Calu3 (cell line): ENCODE results near the gene ENO2. TPM values are rescaled to one million over a fixed set of nuclear protein-coding genes. Genes with fewer than 3 reads are reported as not detected.
A peak's percentile ranks its signal among the peaks of the same experiment; 100 is the strongest.

Source experiments
- BruUV-seq: library from RNA; stranded (reverse); fragments of 400-500 nt; replicated peaks from 2 replicates; lab custom pipeline; 2021; lab: Mats Ljungman, UMichigan
- CTCF ChIA-PET: fragments of 300-600 bp; sonication (Branson Sonifier 250); formaldehyde crosslinking; loops from one replicate; lab custom pipeline; 2022; ENCODE audit warnings: antibody characterized with exemption; lab: Charles Lee
- DNase-seq: peaks from one replicate; pipeline ENCODE4 v3.0.0; 2022
- H3K27ac Mint-ChIP-seq: one replicate; pipeline ENCODE4 v1.8.0; 2022; ENCODE audit warnings: mixed read lengths; ENCODE audit not compliant: unreplicated experiment
- H3K27me3 Mint-ChIP-seq: one replicate; pipeline ENCODE4 v1.8.0; 2022; ENCODE audit warnings: mixed read lengths; ENCODE audit not compliant: unreplicated experiment
- H3K36me3 Mint-ChIP-seq: one replicate; pipeline ENCODE4 v1.8.0; 2022; ENCODE audit warnings: mild to moderate bottlenecking, moderate library complexity, mixed read lengths; ENCODE audit not compliant: insufficient read depth, unreplicated experiment
- H3K4me1 Mint-ChIP-seq: one replicate; pipeline ENCODE4 v1.8.0; 2022; ENCODE audit warnings: mild to moderate bottlenecking, low read depth, mixed read lengths; ENCODE audit not compliant: unreplicated experiment
- H3K4me3 Mint-ChIP-seq: one replicate; pipeline ENCODE4 v1.8.0; 2022; ENCODE audit warnings: mild to moderate bottlenecking, low read depth, moderate library complexity, mixed read lengths; ENCODE audit not compliant: unreplicated experiment
- H3K9me3 Mint-ChIP-seq: one replicate; pipeline ENCODE4 v1.8.0; 2022; ENCODE audit warnings: low read depth, mixed read lengths; ENCODE audit not compliant: unreplicated experiment
- CTCF ChIP-seq: fragments of 200-600 bp; IDR thresholded peaks from one replicate; pipeline ENCODE4 v1.8.0; 2022; ENCODE audit warnings: antibody characterized with exemption; ENCODE audit not compliant: unreplicated experiment
- intact Hi-C: fragments of 100-400 bp; cut with micrococcal nuclease; formaldehyde crosslinking; loops from one replicate; pipeline ENCODE4 v1.10.0; 2022; ENCODE audit not compliant: unreplicated experiment
- total RNA-seq: library from RNA; stranded (reverse); gene quantifications from 2 replicates; pipeline ENCODE4 v1.2.3, GENCODE V29; 2022

ENO2 gene
- total RNA-seq, 1 experiment from 2014 or later: 16.1 TPM

GRCh38 chr12:6937481-6938352 is 23.3 kb downstream of the ENO2 start:
- peak; percentile 89 for TF ChIP-seq CTCF
- Mint-ChIP-seq H3K27me3 (no peaks in the 10 kb centered on the region), H3K4me3 (peak overlapping the region; percentile 75), H3K27ac (peak overlapping the region; percentile 93), H3K36me3 (peaks cover 87% of the 10 kb centered on the region), H3K9me3 (no peaks in the 10 kb centered on the region), H3K4me1 (peaks cover 34% of the 10 kb centered on the region)
- intact Hi-C loops: no loop called here
- peak; percentile 93 for DNase-seq
- CTCF ChIA-PET: interaction anchor here (0.6 to 1.2 kb wide), 7 partner anchors 8 to 68 kb away, joined by 3 to 10 read pairs (median 4); partner anchors contain the start of gene SPSB2
- TSS peak; percentile 95 for BruUV-seq

GRCh38 chr12:6938353-6939190 is 24.2 kb downstream of the ENO2 start:
- TF ChIP-seq CTCF: no peak
- Mint-ChIP-seq H3K4me1 (peaks cover 37% of the 10 kb centered on the region), H3K27me3 (peaks cover 6% of the 10 kb centered on the region), H3K36me3 (peaks cover 92% of the 10 kb centered on the region), H3K27ac (peak overlapping the region; percentile 93), H3K4me3 (peak overlapping the region; percentile 75), H3K9me3 (no peaks in the 10 kb centered on the region)
- TSS peak; percentile 10 for BruUV-seq
- CTCF ChIA-PET: interaction anchor here (0.6 to 1.2 kb wide), 6 partner anchors 10 to 69 kb away, joined by 3 to 10 read pairs (median 6); no protein-coding TSS in a partner anchor
- no peak for DNase-seq
- intact Hi-C loops: no loop called here

- Mint-ChIP-seq H3K4me1 (peaks cover 37% of the 10 kb centered on the region), H3K9me3 (no peaks in the 10 kb centered on the region), H3K36me3 (peaks cover 96% of the 10 kb centered on the region), H3K4me3 (peak overlapping the region; percentile 75), H3K27ac (peak overlapping the region; percentile 93), H3K27me3 (peaks cover 12% of the 10 kb centered on the region)
- CTCF ChIA-PET: interaction anchor here (0.6 kb wide), 1 partner anchor 59 kb away, joined by 3 read pairs; no protein-coding TSS in a partner anchor
- no TSS peak for BruUV-seq
- no peak for DNase-seq
- intact Hi-C loops: no loop called here
- TF ChIP-seq CTCF: no peak
Measured at GRCh38 chr12:6939191-6939540, 24.8 kb downstream of the ENO2 start.

GRCh38 chr12:6941267-6941666 is 26.9 kb downstream of the ENO2 start:
- H3K36me3 Mint-ChIP-seq: peaks cover 99% of the 10 kb centered on the region
- CTCF ChIA-PET: interaction anchor here (0.5 to 0.6 kb wide), 3 partner anchors 16 to 388 kb away, joined by 3 read pairs; no protein-coding TSS in a partner anchor
- peaks cover 13% of the 10 kb centered on the region for H3K27me3 Mint-ChIP-seq
- TF ChIP-seq CTCF: no peak
- no peak for DNase-seq
- intact Hi-C loops: loop anchor here (5.0 kb wide), 1 partner anchor 74 kb away; the partner anchor contains the start of gene TPI1
- H3K9me3 Mint-ChIP-seq: no peaks in the 10 kb centered on the region
- no peak overlapping the region for H3K4me3 Mint-ChIP-seq
- H3K27ac Mint-ChIP-seq: peak overlapping the region; percentile 50
- no TSS peak for BruUV-seq
- H3K4me1 Mint-ChIP-seq: peaks cover 44% of the 10 kb centered on the region
